ENCODE data around the gene C11orf24.

Gene C11orf24

GRCh38 chr11:68242616-68243015 is 29.2 kb downstream of the C11orf24 start:
- no peak for DNase-seq

- no peak for DNase-seq
Measured at GRCh38 chr11:68231621-68232020, 40.2 kb downstream of the C11orf24 start.

- no peak for DNase-seq
Measured at GRCh38 chr11:68229601-68230000, 42.2 kb downstream of the C11orf24 start.

GRCh38 chr11:68226421-68226820 is 45.4 kb downstream of the C11orf24 start:
- DNase-seq: no peak

DNA sequence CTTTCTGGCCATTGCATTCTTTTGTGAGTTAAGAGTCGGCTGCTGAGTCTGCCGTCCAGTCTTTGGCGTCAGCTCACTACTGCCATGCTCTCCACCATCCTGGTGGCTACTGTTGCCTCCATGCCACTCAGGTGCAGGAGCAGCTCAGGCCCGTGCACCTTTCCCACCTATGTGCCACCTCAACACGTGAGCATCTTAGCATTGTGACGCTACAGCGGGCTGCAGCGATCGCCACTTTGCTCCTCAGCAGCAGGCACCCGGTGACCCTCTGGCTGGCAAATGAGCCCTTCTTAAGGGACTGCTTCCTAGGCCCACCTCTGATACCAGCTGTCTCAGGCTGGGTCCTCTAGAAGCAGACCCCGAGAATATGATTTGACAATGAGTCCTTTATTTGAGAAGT is 47.2 kb downstream of the C11orf24 start:
- DNase-seq: no peak

DNA sequence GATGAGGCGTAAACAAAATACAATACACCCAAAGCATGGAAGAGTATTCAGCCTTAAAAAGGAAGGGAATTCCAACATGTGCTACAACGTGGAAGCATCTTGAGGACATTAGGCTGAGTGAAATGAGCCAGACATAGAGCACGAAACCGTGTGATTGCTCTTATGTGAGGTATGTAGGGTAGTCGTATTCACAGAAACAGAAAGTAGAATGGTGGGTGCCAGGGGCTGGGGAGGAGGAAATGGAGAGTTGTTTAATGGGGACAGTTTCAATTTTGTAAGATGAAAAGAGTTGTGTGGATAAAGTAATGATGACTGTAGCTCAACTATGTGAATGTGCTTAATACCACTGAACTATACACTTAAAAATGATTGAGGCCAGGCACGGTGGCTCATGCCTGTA is 48.5 kb downstream of the C11orf24 start:
- no peak for DNase-seq

GRCh38 chr11:68221406-68221805 is 50.4 kb downstream of the C11orf24 start:
- no peak for DNase-seq

- DNase-seq: no peak
Measured at GRCh38 chr11:68216171-68216938, 55.4 kb downstream of the C11orf24 start.

DNA sequence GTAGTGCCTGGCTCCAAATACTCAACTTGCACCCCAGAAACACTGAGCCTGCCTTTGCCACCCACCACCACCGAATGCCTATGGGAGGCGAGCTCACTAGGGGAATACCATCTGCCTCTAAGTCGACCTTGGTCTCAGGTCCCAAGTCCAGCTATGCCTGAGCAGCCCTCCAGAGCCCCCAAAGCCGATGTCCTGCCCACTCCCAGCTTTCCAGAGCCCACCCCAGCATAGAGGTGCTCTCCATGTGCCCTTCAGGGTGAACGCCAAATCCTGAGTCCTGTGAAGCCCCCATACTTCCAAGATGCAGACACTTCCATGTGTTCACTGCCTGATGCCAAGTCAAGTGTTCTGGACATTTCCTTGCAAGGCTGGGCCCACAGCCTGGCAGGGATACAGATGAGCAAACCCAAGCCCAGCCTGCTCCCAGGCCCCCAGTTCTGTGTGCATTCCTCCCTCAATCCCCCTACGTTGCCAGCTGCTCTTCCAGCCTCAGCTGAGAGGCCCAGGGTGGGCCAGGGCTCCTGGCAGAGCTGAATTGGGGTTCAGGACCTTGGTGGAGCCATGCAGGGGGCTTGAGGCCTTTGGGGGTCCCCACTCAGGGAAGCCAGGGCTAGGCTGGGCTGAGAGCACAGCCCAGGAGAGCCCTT is 56.1 kb downstream of the C11orf24 start:
- DNase-seq: no peak

GRCh38 chr11:68215087-68215445 is 56.7 kb downstream of the C11orf24 start:
- no peak for DNase-seq

DNA sequence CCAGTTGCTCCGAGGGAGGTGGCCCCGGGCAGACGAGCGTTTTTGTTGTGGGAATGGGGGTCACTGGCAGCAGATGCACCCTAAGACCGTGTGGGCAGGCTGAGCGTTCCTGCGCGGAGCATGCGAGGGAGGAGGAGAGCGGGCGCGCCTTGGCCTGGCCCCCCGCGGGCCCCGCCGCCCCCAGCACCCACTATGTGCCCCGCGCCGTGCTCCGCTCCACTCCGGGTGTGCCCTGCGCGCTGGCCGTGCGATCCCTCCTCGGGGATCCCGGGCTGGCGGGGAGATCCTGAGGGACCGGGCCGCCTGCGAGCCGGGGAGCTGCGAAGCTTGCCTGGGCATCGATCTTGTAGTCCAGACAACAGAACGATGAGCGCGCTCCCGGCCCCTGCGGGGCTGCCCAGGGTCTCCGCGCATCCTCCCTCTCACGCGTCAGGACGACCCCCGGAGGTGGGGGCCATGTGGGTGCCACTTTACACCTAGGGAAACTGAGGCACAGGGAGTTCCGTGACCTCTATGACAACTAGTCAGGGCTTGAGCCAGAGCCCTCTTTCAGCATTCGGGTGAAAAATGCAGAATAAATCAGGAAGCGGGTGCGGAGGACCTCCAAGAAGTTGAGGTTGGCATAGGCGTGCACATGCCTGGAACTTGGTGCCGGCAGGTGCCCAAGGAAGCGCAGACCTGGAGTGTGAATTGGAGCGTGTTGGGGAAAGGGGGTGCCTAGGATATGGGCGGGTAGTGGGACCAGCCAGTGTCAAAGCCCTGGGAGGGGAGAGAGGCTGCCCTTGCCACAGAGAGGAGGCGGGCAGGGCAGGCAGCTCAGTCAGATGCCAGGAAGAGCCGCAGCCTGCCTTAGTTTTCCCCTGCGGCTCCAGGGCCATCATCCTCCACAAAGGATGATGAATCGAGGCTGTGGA is 57.3 kb downstream of the C11orf24 start:
- peak in 1 of 2 experiments; percentile 29 for DNase-seq

DNA sequence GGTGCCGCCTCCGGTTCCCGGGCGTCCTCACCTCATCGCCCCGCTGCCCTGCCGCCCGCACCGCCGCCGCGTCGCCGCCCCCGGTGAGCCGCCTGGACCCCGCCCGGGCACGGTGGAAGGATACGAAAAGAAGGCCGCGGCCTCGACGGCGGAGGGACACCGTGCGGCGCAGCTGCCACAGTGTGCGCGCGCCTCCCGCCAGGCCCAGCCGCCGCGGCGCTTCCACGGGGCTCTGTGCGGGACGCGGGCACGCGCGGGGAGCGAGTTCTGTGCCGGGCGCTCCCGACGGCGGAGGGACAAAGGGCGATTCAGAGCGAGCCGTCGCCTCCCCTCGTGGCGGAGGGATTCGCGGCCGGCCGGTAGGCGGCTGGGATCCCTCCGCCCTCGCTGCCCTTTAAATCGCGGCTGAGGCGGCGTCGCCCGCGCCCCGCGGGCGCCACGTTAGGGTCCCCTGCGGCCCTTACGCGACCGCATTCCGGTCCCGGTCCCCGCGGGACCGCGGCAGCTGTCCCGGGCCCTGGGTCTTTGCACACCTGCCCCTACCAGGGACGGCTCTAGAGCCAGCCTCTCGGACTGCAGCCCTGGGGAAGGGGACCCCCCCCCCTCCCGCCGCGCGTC is 58.1 kb downstream of the C11orf24 start:
- DNase-seq: peak; percentile 75 to 92

DNA sequence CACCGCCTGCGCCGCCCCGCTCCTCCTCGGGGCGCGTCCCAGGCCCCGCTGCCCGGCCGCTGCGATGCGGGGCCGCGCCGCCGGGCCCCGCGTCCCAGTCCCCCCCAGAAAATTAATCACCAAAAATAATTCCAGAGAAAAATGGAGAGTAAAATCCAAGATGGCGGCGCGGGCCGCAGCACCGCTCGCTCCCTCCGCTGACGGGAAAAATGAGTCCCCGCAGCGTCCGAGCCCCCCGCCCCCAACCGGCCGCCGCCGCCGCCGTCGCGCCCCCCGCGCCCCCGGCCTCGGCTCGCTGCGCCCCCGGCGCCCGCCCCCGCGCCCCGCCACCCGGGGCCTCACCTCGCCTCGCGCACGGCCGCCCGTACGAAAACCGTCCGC is 58.6 kb downstream of the C11orf24 start, which contains the start of gene KMT5B:
Gene KMT5B, minus strand, starts transcription at position 162 of the 381 bp plus-strand sequence. CDS start 23,220 bp downstream, outside the sequence.
- DNase-seq: no peak

GRCh38 chr11:68212421-68213134 is 59.2 kb downstream of the C11orf24 start:
- DNase-seq: peak in 1 of 2 experiments; percentile 47

GRCh38 chr11:68211546-68211945 is 60.2 kb downstream of the C11orf24 start:
- no peak for DNase-seq
